Transverse colon (tissue), 4 donors: ENCODE results near the gene LRPPRC.

Experiments
- CTCF ChIP-seq, 5 experiments: fragments of 200-600 bp in 3 of 5; fragments of 450-650 bp in 2 of 5; sonication (generic) in 3 of 5; IDR thresholded peaks; 1 replicate in 2 of 5; 2 replicates in 3 of 5; pipeline ENCODE4 v1.5.1; 2016 to 2017; ENCODE audit warnings: antibody characterized with exemption in 5 of 5, inconsistent platforms in 3 of 5, mild to moderate bottlenecking in 2 of 5, moderate library complexity in 1 of 5
- EP300 ChIP-seq: sonication (generic); formaldehyde crosslinking; IDR thresholded peaks from one replicate; pipeline ENCODE4 v1.6.1; 2017; ENCODE audit warnings: antibody characterized with exemption, low read depth
- POLR2A ChIP-seq: fragments of 450-650 bp; IDR thresholded peaks from one replicate; pipeline ENCODE4 v1.6.1; 2016; ENCODE audit warnings: antibody characterized with exemption, mild to moderate bottlenecking, moderate library complexity
- POLR2AphosphoS5 ChIP-seq, 3 donors: sonication (generic); formaldehyde crosslinking; IDR thresholded peaks; one replicate each; pipeline ENCODE4 v1.6.1; 2016; ENCODE audit warnings: antibody characterized with exemption in 3 of 3

- TF ChIP-seq CTCF (IDR thresholded peaks at IDR 0.05) = no peak
- no peak for TF ChIP-seq POLR2AphosphoS5 (IDR thresholded peaks at IDR 0.05)
- no peak for TF ChIP-seq EP300
- TF ChIP-seq POLR2A = no peak
These were observed 64.5 kb downstream of the LRPPRC start for GRCh38 chr2:43931293-43931692.
